GM19043 (cell line): ENCODE data around the gene IPO4.
A peak's percentile ranks its signal among the peaks of the same experiment; 100 is the strongest.

ENCODE experiments used
- ATAC-seq: cut with Tn5 transposase; IDR thresholded peaks from one replicate; pipeline ENCODE4 v1.9.1; 2021; ENCODE audit warnings: low read depth; ENCODE audit not compliant: unreplicated experiment

Gene IPO4

DNA sequence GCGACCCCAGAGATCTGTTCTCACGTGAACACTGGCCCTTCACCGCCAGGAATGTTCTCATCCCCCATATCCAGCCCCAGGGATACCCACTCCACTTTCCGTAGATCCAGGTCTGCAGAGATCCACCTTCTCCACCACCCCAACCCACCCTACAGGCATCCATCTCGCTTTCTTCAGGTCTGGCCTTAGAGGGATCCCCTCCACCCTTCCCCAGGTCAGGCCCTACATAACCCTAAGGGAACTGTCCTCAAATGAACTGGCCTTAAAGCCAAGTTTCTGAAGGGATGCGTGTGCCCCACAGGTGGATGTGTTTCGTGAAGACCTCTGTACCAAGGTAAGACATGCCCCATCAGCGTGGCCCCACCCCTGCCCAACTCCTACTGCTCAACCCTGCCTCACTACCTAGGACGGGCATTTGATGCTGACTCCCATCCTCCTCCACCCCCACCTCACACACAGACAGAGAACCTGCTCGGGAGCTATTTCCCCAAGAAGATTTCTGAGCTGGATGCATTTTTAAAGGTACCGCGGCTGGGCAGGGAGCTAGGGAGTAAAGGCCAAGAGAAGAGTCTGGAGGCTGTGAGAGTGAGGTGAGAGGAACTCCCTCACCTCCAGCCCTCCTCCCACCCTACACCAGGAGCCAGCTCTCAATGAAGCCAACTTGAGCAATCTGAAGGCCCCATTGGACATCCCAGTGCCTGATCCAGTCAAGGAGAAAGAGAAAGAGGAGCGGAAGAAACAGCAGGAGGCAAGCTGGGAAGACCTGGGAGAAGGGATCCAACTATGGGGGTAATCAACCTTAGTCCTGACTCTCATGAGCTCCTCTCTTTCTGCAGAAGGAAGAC is 51.7 kb downstream of the IPO4 start:
- ATAC-seq: no peak

DNA sequence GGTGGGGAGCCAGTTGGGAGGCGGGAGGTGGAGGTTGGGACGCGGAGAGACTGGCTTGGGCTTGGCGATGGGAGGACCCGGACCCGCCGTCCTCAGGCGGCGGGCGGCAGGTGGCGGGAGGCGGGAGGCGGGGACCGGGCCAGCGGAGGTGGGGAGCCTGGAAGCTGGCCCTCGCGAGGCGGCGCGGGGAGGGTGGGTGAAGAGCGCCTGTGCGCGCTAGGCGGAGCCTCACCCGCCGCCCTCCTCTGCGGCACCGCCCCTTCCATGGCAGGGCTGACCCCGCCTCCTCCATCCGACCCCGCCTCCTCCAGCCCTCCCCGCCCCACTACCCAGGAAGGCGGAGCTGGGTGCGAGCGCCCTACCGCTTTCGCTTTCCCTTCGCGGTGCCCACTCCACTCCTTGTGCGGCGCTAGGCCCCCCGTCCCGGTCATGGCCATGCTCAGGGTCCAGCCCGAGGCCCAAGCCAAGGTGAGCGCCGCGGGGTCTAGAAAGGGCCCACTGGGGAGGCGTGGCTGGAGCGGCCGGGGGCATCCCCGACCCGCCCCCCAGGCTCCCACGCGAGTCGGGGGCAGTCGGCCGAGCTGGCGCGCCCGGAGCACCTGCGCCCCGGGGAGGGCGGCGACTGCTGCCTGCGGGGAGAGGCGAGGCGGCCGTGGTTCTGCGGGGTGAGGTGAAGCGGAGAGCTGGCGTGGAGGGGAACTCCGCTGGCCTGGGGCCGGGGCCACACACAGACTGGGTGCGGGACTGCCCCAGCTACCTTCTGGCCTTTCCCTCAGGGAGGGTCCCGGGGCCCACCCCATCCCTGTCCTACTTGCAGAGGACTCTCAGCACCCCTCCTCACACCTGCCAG is 52.6 kb downstream of the IPO4 start, which contains the start of gene PSME1:
Gene PSME1 (plus strand): TSS at position 361 of the 850 bp plus-strand sequence. CDS start 69 bp downstream, at position 430.
- peak; percentile 93 for ATAC-seq

DNA sequence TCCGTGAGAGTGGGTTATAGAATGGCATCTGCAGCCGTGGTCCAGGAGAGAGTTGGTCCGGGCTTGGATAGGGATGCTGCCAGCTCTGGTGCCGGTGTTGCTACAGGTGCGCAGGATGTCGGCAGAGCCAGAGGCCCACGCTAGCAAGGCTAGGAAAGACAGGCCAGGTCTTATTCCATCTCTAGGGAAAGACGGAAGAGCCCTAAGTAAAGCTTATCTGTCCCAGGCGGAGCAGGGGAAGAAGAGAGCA is 53.1 kb downstream of the IPO4 start:
- no peak for ATAC-seq

DNA sequence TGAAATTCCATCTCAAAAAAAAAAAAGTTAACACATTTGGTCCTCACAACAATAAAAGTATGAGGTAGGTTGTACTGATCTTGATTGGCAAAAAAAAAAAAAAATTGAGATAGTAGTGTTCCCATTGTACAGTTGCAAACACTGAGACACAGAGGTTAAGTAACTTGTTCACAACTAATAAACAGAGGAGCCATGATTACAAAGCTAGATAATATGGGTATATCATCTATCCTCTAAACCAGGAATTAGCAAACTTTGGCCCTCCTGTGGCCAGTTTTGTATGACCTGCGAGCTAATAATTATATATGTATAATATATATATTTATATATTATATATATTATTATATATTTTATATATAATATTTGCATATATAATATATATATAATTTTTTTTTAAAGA is 54.9 kb downstream of the IPO4 start:
- no peak for ATAC-seq

DNA sequence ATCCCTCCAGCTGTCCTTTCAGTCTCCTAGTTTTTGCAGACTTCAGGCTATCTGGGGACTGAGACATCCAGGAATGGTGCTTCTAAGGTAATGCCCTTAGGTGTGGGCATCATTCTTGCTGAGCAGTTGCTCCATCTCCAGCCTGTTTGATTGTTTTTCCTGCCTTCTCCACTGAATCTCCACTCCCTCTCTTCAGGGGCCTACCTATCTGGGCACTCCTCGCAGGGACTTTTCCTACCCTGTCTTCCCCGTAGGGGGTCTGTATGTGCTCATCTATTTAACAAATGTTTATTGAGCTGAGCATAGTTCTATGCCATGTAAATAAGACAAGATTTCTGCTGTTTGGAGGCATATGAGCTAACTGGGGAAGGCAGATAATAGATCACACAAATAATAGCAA is 55.6 kb downstream of the IPO4 start:
- ATAC-seq: no peak

DNA sequence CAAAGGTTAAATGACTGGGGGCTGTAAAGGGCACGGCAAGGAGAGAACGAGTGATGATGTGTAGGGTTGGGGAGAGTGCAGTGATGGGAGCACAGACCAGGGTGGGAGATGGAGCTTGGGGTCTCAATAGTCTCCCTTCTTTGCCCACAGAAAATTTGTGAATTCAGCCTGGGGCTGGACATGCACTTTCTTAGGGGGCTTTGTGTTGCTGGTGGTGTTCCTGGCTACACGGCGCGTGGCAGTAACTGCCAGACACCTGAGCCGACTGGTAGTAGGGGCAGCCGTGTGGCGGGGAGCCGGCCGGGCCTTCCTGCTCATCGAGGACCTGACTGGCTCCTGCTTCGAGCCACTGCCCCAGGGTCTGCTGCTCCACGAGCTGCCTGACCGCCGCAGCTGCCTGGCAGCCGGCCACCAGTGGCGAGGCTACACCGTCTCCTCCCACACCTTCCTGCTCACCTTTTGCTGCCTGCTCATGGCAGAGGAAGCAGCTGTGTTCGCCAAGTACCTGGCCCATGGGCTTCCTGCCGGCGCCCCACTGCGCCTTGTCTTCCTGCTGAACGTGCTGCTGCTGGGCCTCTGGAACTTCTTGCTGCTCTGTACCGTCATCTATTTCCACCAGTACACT is 56.4 kb downstream of the IPO4 start:
- no peak for ATAC-seq

DNA sequence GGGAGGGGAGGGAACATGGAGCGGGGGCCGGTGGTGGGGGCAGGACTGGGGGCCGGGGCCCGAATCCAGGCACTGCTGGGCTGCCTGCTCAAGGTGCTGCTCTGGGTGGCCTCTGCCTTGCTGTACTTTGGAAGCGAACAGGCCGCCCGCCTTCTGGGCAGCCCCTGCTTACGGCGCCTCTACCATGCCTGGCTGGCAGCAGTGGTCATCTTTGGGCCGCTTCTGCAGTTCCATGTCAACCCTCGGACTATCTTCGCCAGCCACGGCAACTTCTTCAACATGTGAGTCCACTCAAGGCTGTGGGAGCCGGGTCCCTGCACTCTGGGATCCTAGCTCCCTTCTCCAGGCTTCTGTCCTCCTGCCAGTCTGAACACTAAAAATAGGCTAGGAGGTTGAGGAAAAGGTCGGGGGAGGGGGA is 57.1 kb downstream of the IPO4 start:
- no peak for ATAC-seq

DNA sequence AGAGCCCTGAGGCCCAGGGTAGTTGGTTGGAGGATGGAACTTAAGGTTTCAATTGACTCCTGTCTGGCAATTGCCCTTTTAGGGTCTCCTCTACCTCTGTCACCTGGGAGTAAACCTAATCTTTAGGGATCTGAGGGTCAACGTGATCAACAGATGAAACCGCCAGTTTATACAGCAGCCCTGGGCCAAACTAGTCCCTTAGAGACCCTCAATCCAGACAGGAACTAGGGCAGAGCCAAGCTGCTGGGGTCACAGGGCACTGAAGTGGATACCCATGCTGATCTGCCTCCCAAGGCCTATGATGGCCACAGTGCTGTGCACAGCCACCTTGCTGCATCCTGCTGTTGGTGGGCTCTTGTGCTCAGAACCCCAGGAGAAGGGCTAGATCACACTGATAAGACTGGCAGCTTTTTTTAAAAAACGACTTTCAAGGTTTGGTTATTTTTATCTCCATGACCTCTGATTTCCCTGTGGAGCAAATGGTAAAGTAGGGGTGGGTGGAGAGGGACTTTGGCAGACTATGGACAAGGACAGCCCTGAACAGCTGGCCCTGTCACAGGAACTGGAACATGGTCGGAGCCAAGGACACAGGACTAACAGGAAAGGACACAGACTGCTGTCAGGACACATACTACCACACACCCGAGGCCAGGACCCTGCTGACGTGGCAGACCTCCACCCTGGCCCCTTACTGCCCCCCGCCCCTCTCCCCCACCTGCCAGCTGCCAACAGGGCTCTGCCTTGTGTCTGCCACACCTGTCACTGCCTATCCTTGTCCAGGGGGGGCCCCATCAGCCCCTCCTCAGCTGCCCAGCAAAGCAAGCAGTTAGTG is 57.7 kb downstream of the IPO4 start:
- ATAC-seq: no peak

DNA sequence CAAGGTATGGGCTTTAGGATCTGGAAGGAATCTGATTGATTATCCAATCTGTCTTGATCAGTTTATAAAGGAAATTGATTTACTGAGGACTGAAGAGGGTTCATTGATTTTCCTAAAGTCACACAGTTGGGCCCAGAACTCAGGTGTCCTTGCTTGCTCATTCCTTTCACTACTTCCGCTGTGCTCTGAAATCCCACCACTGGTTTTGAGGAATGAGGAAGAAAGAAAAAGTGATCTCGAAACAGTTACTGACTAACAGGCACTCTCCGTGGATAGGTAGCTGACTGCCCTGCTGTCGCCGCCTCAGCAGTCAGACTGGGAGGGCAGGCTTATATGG is 58.3 kb downstream of the IPO4 start, which contains the start of gene FITM1:
Gene FITM1 (plus strand): TSS at position 280 of the 337 bp plus-strand sequence. CDS start 905 bp downstream, outside the sequence.
- ATAC-seq: no peak
